HG02943 (cell line): Measurements from ENCODE around the gene ITGB8.
A peak's percentile ranks its signal among the peaks of the same experiment; 100 is the strongest.
"Not testable (repeated sequence)": the region's sequence is repeated elsewhere in the genome, so short reads cannot be mapped to it uniquely, and the experiment has no call there.

Experiments used
- ATAC-seq: cut with Tn5 transposase; IDR thresholded peaks from one replicate; pipeline ENCODE4 v1.9.1; 2021; ENCODE audit warnings: mild to moderate bottlenecking, low read depth, moderate library complexity; ENCODE audit not compliant: unreplicated experiment

ITGB8 gene

GRCh38 chr7:20330239-20330927, at the start of gene ITGB8:
TSS of gene ITGB8 (plus strand) at chr7:20330900. CDS start at chr7:20331807, 907 bp downstream.
- ATAC-seq: peak; percentile 47

DNA sequence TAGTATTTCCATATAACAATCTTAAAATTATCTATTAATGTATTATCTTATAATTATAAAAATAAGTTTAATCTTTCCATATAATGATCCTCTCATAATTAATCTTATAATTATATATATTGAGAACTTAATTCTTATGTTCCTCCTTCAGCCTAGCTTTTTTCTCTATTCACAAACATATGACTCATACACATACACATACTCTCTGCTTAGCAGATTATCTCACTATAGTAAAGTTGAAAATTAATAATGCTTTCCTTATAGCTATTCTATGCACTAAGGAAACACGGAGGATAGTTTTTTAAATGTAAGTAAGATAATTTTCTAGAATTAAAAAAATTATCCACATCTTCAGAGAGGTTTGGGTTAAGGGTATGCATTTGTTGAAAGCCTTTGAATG, 47.7 kb upstream of the ITGB8 start:
- ATAC-seq: no peak

GRCh38 chr7:20283385-20283784, 47.3 kb upstream of the ITGB8 start:
- no peak for ATAC-seq

DNA sequence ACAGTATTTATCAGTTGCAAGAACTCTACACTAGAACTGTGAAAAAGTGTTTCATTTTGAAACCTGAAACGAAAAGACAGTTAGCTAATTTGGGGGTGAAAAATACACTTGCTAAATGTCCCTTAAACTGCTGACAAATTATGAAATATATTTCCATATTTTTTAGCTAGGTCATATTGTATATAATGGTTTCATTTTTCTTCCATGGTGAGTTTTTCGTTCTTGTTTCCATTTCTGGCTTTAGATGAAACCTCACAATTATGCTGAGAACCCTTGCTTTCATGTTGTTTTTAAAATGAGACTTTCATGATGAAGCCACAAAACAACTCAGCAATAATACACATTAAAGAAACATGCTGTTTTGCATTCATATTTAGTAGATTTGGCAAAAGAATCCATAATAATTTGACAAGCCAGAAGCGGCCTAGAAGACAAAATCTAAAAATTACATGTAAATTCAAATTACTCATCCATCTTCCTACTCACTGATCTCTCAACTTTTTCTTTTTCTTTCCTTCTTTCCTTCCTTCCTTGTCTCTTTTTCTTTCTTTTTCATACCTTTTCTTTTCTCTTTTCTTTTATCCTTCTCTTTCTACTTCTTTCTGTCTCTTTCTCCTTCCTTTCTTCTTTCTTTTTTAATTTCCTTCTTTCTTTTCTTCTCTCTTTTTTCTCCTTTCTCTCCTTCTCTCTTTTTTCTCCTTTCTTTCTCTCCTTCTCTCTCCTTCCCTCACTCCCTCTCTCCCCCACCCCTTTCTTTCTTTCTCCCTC, 46.5 kb upstream of the ITGB8 start:
- no peak for ATAC-seq

DNA sequence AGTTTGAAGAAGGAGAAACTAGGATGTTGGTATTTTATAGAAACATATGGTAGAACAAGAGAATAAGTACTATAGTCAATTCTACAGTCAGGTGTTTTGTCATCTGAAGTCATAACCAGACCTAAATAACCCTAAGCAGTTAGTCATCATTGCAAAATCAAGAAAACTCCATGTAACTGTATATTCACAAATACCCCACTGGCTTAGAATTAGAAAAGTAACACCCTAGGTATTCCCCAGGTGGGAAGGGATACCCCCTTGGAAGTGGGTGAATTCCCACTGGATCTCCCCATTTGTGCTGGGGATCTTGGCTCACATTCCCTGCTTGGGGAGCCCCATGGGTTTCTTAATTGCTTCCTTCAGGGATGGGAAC, 45.9 kb upstream of the ITGB8 start:
- ATAC-seq: no peak

DNA sequence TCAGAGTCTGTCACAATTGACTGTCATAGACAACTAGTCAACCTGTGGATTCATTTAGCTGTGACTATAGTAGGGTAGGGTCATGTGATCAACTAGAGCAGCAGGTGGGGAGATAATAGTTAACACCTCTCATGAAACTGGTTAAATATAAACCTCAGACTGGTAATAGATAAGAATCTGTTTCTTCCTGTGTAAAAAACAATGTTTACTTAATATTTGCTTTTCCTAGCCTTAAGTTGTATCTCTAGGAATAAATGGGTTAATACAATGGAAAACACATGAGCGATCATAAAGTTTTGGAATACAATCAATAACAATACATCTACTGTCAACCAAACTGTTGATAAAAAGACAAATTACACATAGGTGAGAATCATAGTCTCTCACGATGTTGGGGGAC, 43.4 kb upstream of the ITGB8 start:
- ATAC-seq: peak; percentile 62

- ATAC-seq: no peak
Measured at GRCh38 chr7:20288036-20288435, 42.7 kb upstream of the ITGB8 start.

- ATAC-seq: no peak
Measured at GRCh38 chr7:20290505-20291111, 40.1 kb upstream of the ITGB8 start.

- ATAC-seq: no peak
Measured at GRCh38 chr7:20293336-20293735, 37.4 kb upstream of the ITGB8 start.

DNA sequence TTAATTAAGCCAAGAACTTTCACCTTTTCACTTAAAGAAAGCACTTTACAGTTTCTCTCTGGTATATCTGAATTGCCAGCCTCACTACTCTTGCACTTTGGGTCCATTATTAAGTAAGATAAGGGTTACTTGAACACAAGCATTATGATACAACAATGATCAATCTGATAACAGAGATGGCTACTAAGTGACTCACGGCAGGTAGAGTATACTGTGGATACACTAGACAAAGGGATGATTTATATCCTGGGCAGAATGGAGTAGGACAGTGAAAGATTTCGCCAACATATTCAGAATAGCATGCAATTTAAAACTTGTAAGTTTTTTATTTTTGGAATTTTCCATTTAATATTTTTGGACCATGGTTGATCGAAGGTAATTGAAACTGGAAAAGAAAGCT, 34.3 kb upstream of the ITGB8 start:
- ATAC-seq: no peak

DNA sequence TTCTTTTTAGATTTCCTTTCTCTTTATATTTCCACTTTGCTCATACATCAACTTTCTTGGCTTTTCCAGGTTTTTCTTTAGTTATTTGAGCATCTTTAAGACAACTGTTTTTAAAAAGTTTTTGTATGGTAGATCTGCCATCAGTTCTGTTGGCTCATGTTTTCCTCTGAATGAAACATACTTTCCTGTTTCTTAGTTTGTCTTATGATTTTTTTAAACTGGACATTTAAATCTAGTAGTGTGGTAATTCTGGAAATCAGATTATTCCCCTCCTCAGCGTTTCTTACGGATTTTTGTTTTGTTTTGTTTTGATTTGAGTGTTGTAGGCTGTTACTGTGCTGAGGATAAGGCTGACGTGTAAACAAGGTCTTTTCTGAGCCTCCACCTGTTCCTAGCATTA, 33.8 kb upstream of the ITGB8 start:
- no peak for ATAC-seq

DNA sequence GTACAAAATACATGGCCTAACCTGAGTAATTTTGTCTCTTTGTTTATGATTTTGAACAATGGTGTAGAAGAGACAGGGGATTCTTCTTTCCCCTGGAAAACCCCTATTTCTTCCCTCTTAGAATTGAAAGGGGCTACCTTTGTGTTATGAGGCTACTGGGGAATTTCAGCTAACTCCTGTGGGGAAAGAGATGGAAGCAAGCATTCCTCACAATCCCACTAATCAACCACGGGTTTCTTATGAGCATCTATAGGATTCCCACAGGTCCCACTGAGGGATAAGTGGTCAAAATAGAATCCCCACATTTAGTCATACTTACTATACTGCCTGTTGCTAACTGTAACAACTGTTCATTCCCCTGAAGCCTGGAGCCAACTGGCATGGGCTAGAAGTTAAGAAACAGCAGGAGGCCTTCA, 32.2 kb upstream of the ITGB8 start:
- ATAC-seq: no peak

DNA sequence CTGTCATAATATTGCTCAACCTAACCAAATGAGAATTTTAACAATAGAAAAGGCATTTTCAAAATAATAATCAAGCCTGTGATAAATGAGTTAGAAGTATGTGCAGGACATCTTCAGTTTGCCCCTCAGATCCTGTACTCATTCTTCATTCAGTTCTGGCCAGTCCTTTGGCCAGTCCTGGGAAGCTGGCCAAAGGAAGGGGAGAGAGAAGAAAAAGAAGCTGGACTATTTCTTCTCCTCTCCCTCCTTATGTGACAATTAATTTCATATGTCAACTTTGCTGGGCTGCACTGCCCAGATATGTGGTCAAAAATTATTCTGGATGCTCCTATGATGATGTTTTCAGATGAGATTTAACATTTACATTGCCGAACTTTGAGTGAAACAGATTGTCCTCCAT, 31.6 kb upstream of the ITGB8 start:
- ATAC-seq: no peak

DNA sequence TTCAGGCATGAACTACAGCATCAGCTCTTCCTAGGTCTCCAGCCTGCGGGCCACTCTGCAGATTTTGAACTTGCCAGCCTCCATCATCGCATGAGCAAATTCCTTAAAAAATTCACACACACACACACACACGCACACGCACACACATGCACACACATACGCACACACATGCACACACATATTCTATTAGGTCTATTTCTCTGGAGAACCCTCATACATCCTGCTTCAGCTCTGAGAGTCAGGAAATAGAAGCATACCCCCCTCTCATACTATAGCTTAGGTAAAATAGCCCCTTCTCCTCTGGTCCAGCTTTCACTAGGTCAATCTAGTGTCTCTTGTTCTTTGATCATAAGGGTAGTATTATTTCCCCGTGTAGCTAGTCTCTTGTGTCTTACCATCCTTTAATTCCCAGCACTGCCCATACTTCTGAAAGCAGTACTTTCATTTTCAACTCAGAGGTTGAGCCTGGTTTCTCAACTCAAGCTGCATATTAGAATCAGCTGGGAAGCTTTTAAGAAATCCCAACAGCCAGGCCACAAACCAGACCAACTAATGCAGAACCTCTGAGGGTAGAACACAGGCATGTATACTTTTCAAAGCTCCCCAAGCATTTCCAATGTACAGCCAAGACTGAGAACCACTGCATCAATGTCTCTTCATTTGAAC, 30.9 kb upstream of the ITGB8 start:
- ATAC-seq: peak; percentile 56

DNA sequence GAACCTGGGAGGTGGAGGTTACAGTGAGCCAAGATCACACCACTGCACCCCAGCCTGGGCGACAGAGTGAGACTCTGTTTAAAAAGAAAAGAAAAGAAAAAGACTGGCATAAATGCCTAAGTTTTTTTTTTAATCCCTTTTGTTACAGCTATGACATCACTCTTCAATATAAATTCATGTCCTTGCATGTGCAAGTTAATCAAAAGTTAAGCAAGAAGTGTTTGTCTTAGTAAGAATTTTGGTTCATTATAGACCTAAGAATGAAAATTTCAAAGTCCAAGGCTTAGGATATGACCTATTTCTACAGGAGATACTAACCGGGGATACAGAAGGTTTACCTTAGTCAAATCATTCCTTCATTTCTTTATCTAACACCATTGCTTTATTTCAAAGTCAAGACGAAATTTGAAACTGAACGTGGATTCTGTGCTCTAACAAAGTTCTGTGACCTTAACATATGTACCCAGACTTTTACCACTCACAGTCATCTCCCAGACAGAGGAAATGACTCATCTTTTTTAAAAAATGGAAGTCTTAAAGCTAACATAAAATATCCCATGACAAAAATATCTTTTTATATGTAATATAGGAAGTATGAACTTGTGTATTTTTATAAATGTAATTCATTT, 29.3 kb upstream of the ITGB8 start:
- ATAC-seq: no peak

GRCh38 chr7:20302300-20302699, 28.4 kb upstream of the ITGB8 start:
- ATAC-seq: not testable (repeated sequence)

- no peak for ATAC-seq
Measured at GRCh38 chr7:20302891-20303290, 27.8 kb upstream of the ITGB8 start.

DNA sequence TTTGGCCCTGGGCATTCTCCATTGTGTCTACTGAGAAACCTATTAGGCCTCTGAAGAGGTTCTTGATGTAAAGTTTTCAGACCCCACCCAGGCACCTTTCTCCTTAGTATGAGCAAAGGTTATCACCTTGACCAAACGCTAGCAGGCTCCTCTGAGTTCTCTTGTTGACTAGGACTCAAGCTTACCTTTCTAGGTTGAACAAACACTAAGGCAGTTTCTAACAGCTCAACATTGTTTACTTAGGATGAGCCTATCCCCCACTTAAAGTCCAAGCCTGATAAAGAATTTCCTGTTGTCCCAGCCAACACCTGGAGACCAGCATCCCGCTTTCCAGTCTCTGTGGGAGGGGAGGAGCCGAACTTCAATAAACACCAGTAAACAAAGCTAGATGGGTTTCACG, 26.3 kb upstream of the ITGB8 start:
- no peak for ATAC-seq

- no peak for ATAC-seq
Measured at GRCh38 chr7:20305726-20306125, 25.0 kb upstream of the ITGB8 start.

- no peak for ATAC-seq
Measured at GRCh38 chr7:20306180-20306946, 24.3 kb upstream of the ITGB8 start.
